Common myeloid progenitor, CD34-positive (primary cell): ENCODE results near the gene OPN1MW3.

Experiments
- CTCF ChIA-PET: fragments of 350-600 bp; sonication (Branson Sonifier 250); formaldehyde crosslinking; loops from one replicate; lab custom pipeline; 2021; ENCODE audit warnings: antibody characterized with exemption; lab: Charles Lee
- POLR2A ChIA-PET: fragments of 350-600 bp; sonication (Branson Sonifier 250); formaldehyde crosslinking; loops from one replicate; lab custom pipeline; 2021; ENCODE audit warnings: antibody characterized with exemption; lab: Charles Lee
- DNase-seq, 3 donors: peaks; one replicate each; pipeline versions ENCODE4 v3.0.0 to v3.0.0-alpha.2; 2013
- H3K27ac ChIP-seq, 2 experiments: 1 replicate in 1 of 2; 2 replicates in 1 of 2; pipeline ENCODE4 v1.7.0; 2013; ENCODE audit warnings: inconsistent platforms in 2 of 2, low read length in 2 of 2, mild to moderate bottlenecking in 2 of 2, low read depth in 1 of 2, moderate library complexity in 1 of 2; ENCODE audit not compliant: severe bottlenecking in 2 of 2, insufficient read depth in 1 of 2, poor library complexity in 1 of 2
- H3K27me3 ChIP-seq, 5 experiments: replicated peaks in 2 of 5; 1 replicate in 3 of 5; 2 replicates in 2 of 5; pipeline versions ENCODE4 v1.6.1 to v1.7.0; 2013; ENCODE audit warnings: low read length in 4 of 5, mild to moderate bottlenecking in 2 of 5, moderate library complexity in 2 of 5, inconsistent platforms in 1 of 5; ENCODE audit not compliant: insufficient read depth in 5 of 5, control insufficient read depth in 4 of 5
- H3K36me3 ChIP-seq, 4 experiments: 1 replicate in 2 of 4; 2 replicates in 2 of 4; pipeline versions ENCODE4 v1.6.1 to v1.7.0; 2013; ENCODE audit warnings: low read length in 3 of 4, control low read depth in 1 of 4, mild to moderate bottlenecking in 1 of 4; ENCODE audit not compliant: control insufficient read depth in 4 of 4, insufficient read depth in 4 of 4
- H3K4me1 ChIP-seq, 4 experiments: 1 replicate in 3 of 4; 2 replicates in 1 of 4; pipeline versions ENCODE4 v1.6.1 to v1.7.1; 2013; ENCODE audit warnings: low read length in 3 of 4, mild to moderate bottlenecking in 3 of 4, control low read depth in 1 of 4, inconsistent platforms in 1 of 4, moderate library complexity in 1 of 4; ENCODE audit not compliant: control insufficient read depth in 4 of 4, insufficient read depth in 4 of 4; ENCODE audit errors: control extremely low read depth in 1 of 4
- H3K4me3 ChIP-seq, 7 experiments: 1 replicate in 4 of 7; 2 replicates in 3 of 7; pipeline versions ENCODE4 v1.5.1 to v1.7.0; 2013; ENCODE audit warnings: mild to moderate bottlenecking in 7 of 7, low read length in 6 of 7, moderate library complexity in 6 of 7, inconsistent platforms in 2 of 7, low read depth in 2 of 7, control low read depth in 1 of 7; ENCODE audit not compliant: insufficient read depth in 4 of 7, control insufficient read depth in 1 of 7; ENCODE audit errors: extremely low read depth in 1 of 7
- H3K9me3 ChIP-seq, 5 experiments: 1 replicate in 4 of 5; 2 replicates in 1 of 5; pipeline versions ENCODE4 v1.6.1 to v1.7.1; 2013; ENCODE audit warnings: low read length in 4 of 5, mild to moderate bottlenecking in 2 of 5, inconsistent platforms in 1 of 5, low read depth in 1 of 5, moderate library complexity in 1 of 5; ENCODE audit not compliant: control insufficient read depth in 4 of 5, insufficient read depth in 2 of 5; ENCODE audit errors: control extremely low read depth in 1 of 5
- WGBS: methylation state at CpG from one replicate; pipeline ENCODE4 v1.1.5; 2013; ENCODE audit not compliant: insufficient coverage; 5-methylcytosine and 5-hydroxymethylcytosine counted together

Gene OPN1MW3

GRCh38 chrX:154307202-154307601 is 49.8 kb downstream of the OPN1MW3 start:
- CTCF ChIA-PET: interaction anchor here (0.7 kb wide), 2 partner anchors 170 to 294 kb away, joined by 3 read pairs; no protein-coding TSS in a partner anchor

GRCh38 chrX:154308108-154308946 is 50.9 kb downstream of the OPN1MW3 start:
- Histone ChIP-seq H3K4me1 (peaks cover 0 to 6% (median 1%) of the 10 kb centered on the region in 4 experiments), H3K27me3 (peaks cover 0 to 9% (median 0%) of the 10 kb centered on the region in 5 experiments), H3K27ac (no peak overlapping the region), H3K9me3 (no peaks in the 10 kb centered on the region), H3K36me3 (no peaks in the 10 kb centered on the region), H3K4me3 (no peak overlapping the region)
- peak; percentile 68 to 85 (median 77) for DNase-seq
- 64% methylated on average over 9 of the region's 9 CpGs for WGBS
- ChIA-PET POLR2A (interaction anchor here (0.5 kb wide), 1 partner anchor 243 kb away, joined by 3 read pairs; no protein-coding TSS in a partner anchor), CTCF (interaction anchor here (0.8 to 1.7 kb wide), 4 partner anchors 8 to 179 kb away, joined by 3 to 6 read pairs (median 4); no protein-coding TSS in a partner anchor)

More at GRCh38 chrX:154307202-154307601, 49.8 kb downstream of the OPN1MW3 start:
- peaks cover 0 to 9% (median 0%) of the 10 kb centered on the region in 5 experiments for H3K27me3 ChIP-seq
- H3K4me1 ChIP-seq: peaks cover 0 to 6% (median 1%) of the 10 kb centered on the region in 4 experiments
- H3K4me3 ChIP-seq: no peak overlapping the region
- WGBS: 98% methylated on average over 5 of the region's 6 CpGs
- no peaks in the 10 kb centered on the region for H3K9me3 ChIP-seq
- POLR2A ChIA-PET: no interaction called here
- H3K27ac ChIP-seq: no peak overlapping the region
- no peaks in the 10 kb centered on the region for H3K36me3 ChIP-seq
- DNase-seq: no peak

GRCh38 chrX:154309041-154309775 is 51.8 kb downstream of the OPN1MW3 start:
- no peak for DNase-seq
- H3K27ac ChIP-seq: no peak overlapping the region
- ChIA-PET CTCF (interaction anchor here (0.8 to 1.7 kb wide), 4 partner anchors 9 to 179 kb away, joined by 3 to 6 read pairs (median 4); no protein-coding TSS in a partner anchor), POLR2A (no interaction called here)
- H3K4me3 ChIP-seq: no peak overlapping the region
- H3K36me3 ChIP-seq: no peaks in the 10 kb centered on the region
- WGBS: 79% methylated on average over 11 of the region's 16 CpGs
- H3K9me3 ChIP-seq: no peaks in the 10 kb centered on the region
- H3K27me3 ChIP-seq: peaks cover 0 to 5% (median 0%) of the 10 kb centered on the region in 5 experiments
- H3K4me1 ChIP-seq: peaks cover 0 to 6% (median 1%) of the 10 kb centered on the region in 4 experiments

- Histone ChIP-seq H3K27ac (no peak overlapping the region), H3K9me3 (no peaks in the 10 kb centered on the region), H3K4me3 (no peak overlapping the region), H3K27me3 (peaks cover 0 to 2% (median 0%) of the 10 kb centered on the region in 5 experiments), H3K4me1 (peaks cover 0 to 4% (median 0%) of the 10 kb centered on the region in 4 experiments), H3K36me3 (no peaks in the 10 kb centered on the region)
- no peak for DNase-seq
- WGBS: 87% methylated on average over 16 of the region's 19 CpGs
- ChIA-PET POLR2A (no interaction called here), CTCF (no interaction called here)
Observed at GRCh38 chrX:154310616-154311536, 53.5 kb downstream of the OPN1MW3 start.

GRCh38 chrX:154312116-154312515 is 54.7 kb downstream of the OPN1MW3 start:
- Histone ChIP-seq H3K27ac (no peak overlapping the region), H3K9me3 (no peaks in the 10 kb centered on the region), H3K4me3 (no peak overlapping the region), H3K36me3 (no peaks in the 10 kb centered on the region), H3K27me3 (peaks cover 0 to 2% (median 0%) of the 10 kb centered on the region in 5 experiments), H3K4me1 (peaks cover 0 to 4% (median 0%) of the 10 kb centered on the region in 4 experiments)
- 100% methylated on average over 2 of the region's 7 CpGs for WGBS
- CTCF ChIA-PET: interaction anchor here (1.2 kb wide), 1 partner anchor 175 kb away, joined by 3 read pairs; no protein-coding TSS in a partner anchor
- POLR2A ChIA-PET: no interaction called here
- DNase-seq: no peak

- no peak overlapping the region for H3K4me3 ChIP-seq
- H3K27ac ChIP-seq: no peak overlapping the region
- H3K27me3 ChIP-seq: peaks cover 0 to 2% (median 0%) of the 10 kb centered on the region in 5 experiments
- no peaks in the 10 kb centered on the region for H3K36me3 ChIP-seq
- H3K4me1 ChIP-seq: peaks cover 0 to 4% (median 0%) of the 10 kb centered on the region in 4 experiments
- no peaks in the 10 kb centered on the region for H3K9me3 ChIP-seq
- POLR2A ChIA-PET: no interaction called here
- no peak for DNase-seq
- WGBS: 69% methylated on average over 5 of the region's 5 CpGs
- CTCF ChIA-PET: interaction anchor here (1.2 kb wide), 1 partner anchor 176 kb away, joined by 3 read pairs; no protein-coding TSS in a partner anchor
Observed at GRCh38 chrX:154313147-154313546, 55.8 kb downstream of the OPN1MW3 start.
